NCI-H2029 treated with DMSO at 0.1 percent for 48 hours (cell line): Measurements from ENCODE around the gene TMEM235.
A peak's percentile ranks its signal among the peaks of the same experiment; 100 is the strongest.

ENCODE experiments used
- DNase-seq: peaks from one replicate; lab custom pipeline; 2025; lab: John Stamatoyannopoulos, UW

Gene TMEM235

DNA sequence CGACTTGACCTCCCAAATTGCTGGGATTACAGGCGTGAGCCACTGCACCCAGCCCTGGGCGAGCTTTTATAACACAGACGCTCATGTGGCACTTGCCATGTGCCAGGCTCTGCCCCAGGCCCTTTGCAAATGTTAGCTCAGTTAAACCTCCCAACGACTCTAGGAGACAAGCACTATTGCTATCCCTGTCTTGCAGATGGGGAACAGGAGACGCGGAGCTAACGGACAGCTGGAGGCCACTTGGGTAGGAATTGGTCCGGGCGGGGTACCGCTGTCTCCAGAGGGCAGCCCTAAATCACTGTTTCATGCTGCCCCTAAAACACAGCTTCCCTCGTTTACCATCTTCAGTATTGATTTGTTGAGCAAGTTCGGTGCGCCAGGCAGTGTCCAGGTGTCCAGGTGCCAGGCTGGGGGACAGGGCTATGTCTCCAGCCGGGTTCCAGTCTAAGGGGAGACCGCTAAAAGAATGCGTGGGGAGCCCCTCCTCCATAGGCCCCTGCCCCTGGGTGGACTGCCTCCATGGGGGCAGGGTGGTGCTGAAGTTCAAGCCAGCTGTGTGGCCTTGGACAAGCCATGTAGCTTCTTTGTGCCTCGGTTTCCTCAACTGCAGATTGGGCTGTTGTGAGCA is 23.7 kb downstream of the TMEM235 start:
- no peak for DNase-seq

DNA sequence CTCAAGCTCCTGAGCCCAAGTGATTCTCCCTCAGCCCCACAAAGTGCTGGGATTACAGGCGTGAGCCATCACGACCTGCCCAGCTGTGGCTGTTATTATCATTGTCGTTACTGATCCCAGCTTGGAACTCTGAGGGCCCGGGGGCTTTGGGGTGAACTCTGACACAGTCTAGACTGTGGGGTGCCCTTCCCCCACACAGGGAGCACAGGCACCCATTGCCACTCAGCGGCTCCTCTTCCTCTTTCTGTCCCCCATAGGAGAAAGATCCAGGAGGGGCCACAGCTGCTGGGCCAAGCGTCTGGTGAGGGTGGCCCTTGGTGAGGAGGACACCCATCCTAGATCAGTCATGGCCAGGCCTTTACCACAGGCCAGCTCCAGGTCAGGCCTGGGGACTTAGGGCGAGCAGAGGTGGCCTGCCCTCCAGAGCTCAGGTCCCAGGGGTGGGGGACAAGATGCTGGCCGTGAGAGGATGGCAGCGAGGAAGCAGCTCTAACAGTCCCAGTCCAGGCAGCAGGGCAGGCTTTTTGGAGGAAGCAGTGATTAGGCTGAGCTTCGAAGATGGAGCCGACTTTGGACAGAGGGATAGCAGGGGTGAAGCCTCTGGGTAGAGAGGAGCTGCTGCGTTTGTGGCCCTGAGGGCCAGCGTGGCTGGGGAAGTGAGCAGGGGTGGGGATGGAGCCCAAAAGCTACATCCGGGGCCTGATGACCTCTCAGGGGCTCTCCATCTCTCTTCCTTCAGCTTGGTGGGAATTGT is 24.7 kb downstream of the TMEM235 start:
- no peak for DNase-seq

DNA sequence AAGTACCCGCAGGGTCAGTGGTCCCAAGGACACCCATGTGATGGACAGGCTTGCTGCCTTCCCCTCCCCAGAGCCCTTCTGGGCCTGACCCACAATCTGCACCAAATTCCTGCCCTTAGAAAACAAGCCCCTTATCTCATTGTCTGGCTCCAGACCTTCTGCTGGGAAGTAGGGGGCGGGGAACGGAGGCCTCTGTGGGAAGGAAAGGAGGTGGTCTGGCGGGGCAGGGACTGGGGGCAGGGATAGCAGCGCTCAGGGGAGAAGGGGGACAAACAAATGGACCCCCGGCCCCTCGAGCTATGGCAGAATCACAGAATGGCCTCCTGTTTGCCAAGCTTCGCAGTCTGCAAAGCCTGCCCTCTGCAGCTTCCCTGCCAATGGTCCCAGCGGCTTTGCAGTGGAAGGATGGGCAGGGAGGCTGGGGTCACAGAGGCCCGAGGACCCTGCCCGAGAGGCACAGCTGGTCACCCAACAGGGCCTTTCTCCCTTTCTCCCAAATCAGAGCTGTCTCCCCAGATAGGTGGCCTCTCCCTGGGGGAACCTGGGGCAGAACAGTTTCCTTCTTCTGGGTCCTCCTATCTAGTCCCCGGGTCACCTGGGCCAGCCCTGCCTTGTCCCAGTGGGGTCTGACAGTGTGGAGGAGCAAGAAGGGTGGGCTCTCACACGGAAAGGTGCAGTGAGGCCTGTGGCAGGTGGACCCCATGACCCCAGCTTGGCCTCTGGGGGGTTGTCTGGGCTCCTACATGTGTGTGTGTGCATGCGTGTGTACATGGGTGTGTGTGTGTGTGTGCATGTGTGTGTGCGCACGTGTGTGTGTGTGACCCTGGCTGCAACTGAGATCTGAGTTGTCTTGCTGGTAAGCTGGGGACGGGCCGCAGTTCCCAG is 25.5 kb downstream of the TMEM235 start:
- no peak for DNase-seq

DNA sequence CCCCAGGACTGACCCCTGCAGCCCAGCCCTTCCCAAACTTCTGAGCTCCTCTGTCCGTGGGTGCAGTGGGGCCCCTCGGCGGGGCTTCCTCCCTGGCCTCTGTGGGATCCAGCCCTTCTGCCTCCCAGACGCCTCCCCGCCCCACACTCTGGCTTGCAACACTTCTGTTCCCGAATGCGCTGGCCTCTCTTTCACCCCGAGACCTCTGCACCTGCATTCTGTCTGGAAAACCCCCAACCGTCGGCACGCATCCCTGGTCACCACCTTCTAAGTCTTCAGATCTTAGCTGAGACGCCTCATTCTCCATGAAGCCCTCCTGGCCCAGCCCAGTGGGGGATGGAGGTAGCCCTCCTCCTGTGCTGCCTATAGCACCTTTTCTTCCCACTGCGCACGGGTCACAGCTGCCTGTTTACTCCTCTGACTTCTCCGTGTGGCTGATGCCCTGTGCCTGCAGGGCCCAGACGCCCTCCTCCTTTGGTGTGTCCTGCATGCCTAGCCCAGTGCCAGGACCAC is 26.4 kb downstream of the TMEM235 start:
- DNase-seq = no peak

DNA sequence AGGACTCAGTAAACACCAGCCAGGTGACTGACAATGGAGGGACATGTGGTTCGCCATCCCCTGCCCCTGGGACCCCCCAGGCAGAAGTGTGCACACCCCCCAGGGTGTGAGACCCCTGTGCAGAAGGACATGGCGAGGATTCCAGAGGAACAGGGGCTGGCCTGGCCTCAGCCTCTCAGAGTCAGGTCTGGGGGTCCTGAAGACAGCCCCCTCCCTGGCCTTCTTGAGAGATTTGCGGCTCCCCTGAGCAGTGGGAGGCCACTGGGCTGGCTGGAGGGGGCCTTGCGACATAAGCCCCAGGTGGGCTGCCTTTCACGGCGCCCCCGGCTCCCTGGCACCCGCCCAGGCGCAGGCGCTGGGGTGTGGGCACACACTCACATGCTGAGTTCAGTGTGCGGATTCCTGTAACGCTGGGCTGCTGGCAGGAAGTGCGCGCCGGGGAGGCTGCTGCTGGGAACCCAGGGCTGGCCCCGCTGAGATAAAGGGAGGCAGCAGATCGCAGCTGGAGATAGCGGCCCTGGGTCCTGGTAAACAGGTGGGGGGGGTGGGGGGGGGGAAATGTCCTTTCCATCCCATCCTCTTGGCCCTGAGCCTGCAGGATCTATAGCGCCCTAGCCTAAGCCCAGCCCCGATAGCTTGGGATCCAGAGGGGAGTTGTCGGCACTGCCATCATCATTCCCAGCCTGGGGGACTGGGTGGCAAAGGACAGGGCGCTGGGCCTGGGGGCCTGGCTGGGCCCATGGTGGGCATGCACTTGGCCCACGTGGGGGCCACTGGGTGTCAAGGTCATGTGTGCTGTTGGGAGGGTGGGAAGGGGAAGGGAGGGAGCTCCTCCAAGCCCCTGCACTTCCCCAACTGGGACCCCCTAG is 27.1 kb downstream of the TMEM235 start:
- no peak for DNase-seq

DNA sequence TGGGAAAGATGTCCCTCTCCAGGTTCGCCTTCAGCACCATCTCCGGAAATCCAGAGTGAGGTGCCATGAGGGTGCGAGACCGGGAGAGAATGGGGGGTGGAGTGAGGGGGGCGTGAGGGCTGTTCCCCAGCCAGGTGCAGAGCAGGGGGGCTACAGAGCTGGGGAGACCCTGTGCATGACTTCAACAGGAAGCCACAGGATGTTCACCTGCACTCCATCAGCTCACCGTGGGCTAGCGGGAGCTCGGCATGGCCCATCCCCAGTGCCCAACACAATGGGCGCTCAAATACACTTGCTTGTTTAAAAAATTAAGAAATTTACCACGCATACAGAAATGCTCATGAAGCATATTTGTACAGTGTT is 27.7 kb downstream of the TMEM235 start:
- no peak for DNase-seq

DNA sequence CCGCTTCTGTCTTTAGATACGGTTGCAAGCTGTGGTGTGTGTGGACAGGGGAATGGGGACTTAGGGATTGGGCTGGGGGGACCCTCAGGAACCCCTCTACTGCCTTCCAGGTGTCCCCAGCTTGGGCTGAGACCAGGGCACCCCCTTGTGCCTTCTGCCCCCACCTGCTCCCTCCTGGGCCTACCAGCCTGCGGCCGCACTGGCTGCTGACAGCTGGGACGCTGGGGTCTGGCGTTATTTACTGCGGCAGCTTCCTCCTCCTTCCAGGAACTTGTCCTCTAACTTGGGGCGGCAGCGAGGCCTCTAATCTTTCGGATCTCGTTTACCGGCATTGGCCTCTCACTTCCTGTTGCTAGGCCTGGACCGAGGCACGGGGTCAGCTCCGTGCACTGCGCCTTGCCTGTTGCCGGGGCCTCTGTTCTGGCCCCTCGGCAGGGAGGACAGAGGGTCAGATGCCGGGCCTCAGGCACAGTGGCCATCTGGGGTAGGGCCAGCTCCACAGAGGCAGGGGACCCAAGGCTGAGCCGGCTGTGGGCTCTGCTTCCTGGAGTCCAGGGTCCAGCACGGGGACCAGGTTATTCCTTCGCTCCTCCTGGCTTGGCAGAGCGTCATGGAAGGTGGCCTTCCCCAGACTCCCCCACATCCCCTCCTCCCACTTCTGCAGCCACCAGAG is 31.8 kb downstream of the TMEM235 start:
- no peak for DNase-seq

DNA sequence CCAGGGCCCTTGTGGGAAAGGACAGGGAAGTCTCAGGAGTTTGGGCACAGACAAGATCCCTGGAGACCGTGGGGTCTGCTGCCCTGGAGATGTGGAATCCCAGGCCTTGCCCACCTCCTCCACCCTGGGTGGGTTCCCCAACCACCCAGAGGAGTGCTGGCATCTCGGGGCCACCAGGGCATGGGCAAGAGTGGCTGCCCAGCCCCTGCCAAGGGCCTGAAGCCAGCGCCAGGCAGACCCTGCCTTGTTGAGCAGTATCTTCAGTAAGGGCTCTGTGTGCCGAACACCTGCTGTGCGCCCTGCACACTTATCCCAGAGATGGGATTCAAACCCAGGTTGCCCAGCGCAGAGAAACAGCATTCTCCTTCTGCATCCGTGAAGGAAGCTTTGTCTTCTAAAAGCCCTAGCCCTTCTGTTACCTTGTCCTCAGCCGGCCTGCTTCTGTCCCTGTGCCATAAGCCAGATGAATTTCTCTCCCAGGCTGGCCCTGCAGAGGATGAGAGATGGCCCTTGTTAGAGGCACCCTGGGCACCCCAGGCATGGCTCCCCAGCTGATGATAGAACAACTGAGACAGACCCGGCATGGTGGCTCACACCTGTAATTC is 32.4 kb downstream of the TMEM235 start:
- no peak for DNase-seq

DNA sequence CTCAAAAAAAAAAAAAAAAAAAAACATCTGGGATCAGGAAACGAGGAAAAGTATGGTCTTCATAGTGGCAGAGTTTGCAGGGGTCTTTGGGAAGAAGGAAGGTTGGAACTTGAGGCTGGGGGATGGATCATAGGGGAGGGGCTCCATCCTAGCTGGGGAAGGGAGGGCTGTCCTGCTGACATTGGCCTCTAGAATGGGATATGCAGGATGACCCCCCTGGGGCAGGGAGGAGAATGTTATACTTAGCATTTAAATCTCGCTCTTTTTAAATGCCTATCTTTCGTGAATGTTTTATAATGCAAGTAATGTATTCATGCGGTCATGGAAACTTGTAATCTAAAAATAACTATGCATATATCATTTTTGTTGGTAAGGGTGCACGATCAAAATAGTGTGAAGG is 33.2 kb downstream of the TMEM235 start:
- DNase-seq = no peak

DNA sequence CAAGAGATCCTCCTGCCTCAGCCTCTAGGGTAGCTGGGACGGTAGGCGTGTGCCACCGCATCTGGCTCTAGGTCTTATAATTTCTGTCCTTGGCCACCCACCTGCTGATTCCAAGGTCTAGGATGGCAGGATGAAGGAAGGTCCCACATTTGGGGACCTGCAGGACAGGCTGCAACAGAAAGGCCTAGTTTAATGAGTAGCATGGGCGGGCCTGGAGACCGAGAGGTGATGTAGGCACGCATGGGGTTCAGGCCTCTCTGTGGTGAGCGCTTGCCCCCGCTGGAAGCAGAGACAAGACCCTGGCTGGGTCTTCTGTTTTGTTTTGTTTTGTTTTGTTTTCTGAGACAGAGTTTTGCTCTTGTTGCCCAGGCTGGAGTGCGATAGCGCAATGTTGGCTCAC is 33.7 kb downstream of the TMEM235 start:
- no peak for DNase-seq

DNA sequence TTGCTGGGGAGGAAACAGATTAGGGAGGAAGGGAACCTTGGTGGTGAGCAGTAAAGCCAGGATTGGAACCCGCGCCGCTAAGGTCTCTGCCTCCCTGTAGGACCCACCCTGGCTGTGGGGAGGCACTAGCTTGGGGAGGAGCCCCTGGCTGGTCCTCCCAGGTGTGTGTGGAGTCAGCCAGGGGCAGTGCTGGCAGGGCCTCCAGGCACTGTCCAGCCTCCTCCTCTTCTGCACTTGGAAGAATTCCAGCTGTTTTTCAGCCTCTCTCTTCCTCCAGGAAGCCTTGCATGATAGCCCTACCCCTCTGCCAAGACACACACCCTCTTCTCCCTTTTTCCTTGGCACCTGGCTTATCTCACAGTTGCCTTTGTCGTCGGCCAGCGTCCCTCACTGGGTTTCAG is 34.8 kb downstream of the TMEM235 start:
- peak; percentile 37 for DNase-seq

DNA sequence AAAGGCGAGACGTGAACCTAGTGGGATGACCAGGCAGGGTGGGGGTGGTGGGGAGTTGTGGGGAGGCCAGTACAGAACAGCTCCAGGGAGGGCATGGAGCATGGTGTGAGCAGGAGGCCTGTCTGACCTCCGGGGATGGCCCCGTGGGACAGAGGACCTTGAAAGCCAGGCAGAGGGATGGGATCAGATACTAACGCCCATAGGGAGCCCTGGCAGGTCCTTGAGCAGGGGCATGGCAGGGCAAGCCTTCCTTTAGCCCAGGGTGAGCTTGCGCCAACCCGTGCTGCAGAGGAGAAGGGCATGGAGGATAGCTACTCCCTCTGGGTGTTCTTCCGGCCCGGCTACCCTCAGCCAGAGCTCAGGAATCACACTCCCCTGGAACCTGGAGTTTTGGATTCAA is 35.3 kb downstream of the TMEM235 start:
- DNase-seq = no peak

DNA sequence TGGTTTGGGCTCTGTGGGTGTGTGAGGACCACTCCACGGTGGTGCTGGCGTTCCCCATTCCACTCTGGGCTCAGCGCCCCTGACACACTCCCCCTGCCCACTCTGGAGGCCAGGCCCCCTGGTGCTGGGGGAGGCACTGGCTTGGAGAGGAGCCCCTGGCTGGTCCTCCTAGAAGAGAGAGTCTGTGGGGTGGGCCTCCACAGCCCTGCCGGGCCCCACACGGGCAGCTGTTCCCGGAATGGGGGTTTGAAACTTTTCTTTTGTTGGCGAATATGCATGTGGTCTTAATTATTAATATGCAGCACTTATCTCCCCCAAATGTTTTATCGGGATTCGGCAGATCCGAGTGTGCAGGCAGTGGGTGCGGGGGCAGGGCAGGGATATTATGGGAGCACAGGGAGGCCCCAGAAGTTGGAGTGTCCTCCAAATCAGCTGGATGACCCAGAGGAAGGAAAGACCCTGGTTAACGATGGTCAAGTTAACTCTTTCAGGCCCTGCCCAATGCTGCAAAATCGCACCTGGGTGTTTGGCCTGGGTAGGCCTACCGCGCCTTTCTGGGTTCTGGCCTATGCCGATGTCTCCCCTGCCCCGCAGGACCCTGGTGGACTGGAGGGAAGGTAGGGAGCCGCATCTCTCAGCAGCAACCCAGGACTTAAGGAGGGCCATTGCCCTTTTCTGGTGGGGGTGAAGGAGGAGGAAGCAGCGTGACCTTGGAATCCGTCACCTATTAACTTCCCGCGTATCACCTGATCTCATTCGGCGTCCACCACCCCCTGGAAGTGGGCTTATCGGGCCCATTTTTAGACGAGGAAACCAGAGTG is 36.0 kb downstream of the TMEM235 start:
- DNase-seq = no peak

DNA sequence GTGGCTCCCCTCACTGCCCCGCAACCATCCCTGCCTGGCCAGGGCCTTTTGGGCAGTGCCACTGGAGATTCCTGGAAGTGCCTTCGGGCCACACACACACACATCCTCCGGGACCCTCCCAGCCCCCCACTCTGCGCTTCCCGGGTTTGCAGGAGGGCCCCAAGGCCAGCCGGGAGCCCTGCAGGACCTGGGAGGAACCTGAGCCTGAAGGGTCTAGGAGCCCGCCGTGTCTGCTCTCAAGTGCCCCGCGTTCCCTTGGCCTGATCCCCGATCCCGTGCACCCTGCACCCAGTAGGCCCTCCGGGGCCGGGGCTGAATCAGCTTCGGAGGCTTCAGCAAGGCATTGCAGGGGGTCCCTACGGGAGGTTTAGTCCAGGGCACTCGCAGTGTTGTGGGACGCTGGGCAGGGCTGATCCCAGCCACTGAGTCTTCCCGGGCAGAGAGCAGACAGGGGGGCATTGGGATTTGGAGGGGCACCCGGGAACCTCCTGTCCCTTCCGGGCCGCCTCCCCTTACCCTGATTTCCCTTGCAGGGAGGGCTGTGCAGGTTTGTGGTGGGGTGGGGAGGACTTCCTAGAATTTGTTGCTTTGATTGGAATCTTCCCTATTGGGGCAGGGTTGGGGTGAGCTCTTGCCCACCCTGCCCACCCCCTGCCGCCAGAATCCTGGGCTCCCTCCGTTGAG is 36.9 kb downstream of the TMEM235 start:
- DNase-seq = no peak

DNA sequence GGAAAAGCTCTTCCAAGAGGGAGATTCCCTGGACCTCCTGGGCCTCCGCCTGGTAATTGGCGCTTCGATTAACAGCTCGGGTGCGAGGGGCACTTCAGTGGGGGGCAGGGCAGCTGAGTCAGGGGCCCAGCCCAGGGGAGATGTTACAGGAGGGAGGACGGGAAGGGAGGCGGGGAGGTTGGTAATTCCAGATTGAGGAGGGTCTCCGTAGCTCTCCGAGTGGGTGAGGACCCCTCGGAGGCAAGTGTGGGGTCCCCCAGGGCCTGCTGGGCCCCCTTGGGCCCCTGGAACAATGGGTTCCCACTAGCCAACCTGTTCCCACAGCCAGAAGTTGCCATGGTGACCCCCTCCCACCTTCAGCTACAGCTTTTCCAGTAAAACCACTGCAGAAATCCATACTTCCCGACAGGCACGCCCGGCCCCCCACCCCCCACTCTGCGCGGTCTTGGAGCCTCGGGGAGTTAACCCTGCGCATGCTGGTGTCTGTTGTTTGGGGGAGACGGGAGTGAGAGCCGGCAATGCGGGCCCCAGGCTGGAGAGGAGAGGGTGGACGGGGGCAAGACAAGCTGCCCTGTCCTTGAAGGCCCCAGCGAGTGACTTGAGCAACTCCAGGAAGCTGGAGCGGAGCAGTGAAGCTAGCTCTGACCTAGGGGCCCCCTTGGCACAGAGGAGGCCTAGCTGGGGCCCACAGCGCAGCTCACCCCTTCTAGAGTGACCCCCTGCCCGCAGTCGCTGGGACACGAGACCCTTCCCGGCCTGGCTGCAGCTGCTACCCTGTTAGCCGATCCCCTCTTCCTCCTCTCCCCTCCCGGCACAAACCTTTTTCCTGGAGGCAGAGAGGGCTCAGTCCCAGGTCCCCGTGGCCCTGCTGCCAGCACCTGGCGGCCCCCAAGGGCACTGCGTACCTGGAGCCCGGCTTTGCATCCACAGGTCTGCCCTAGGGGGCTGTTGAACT is 37.8 kb downstream of the TMEM235 start:
- no peak for DNase-seq

DNA sequence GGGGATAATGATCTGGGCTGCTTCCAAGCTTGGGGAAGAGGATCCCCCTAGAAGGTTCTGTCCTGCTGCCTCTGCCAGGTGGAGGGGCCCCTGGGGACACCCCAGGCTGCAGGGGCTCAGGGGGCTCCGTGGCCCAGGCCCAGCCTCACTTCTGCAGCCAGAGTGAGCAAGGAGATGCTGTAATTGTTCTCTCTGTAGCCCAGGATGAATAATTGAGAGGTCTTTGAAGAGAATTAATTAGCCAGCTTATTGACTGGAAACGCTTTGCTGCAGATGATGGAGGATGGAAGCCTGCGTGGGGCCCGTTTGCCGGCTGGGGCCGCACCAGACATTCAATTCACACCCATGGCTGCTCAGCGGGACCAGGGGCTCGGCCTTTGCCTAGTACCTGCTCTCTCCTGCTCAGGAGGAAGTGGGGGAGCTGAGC is 38.5 kb downstream of the TMEM235 start:
- DNase-seq = no peak

DNA sequence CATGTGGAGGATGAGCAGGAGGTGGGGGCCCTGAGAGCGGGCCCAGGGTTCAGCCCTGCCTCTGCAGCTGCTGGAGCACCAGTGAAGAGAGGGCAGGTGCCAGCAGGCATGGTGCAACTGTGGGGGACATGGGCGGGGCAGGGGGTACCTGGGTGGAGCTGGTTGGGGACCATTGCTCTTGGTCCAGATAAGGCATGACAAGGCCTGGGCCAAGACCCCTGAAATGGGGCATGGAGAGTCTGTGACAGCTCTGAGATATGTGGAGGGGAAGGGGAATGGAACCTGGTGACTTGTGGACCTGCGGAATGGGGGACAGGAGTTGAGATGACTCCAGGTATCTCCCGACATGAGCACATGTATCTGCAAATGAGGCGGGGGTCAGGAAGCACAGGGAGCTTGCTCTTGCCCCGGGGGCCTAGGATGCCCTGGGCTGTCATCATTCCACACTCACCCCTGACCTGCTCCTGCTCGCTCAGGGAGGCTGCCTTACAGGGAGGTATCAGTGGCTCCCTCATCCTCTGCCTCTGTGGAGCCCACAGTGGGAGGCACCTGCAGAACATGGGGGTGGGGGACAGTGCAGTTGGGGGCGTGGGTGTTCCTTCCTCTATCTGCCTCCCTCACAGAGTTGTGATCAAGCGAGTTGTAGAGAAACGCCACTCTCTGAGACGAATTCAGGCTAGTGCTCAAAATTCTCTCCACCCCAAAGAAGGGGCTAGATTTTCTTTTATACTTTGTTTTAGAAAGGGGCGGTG is 40.2 kb downstream of the TMEM235 start:
- no peak for DNase-seq
